K562 (cell line): ENCODE data around the gene NCR1. TPM values are rescaled to one million over a fixed set of nuclear protein-coding genes. Genes with fewer than 3 reads are reported as not detected.

Experiments used
- BCOR ChIP-seq: fragments of 450-650 bp; IDR thresholded peaks from 2 replicates; pipeline ENCODE4 v1.6.1; 2016
- CBX1 ChIP-seq: sonication (generic); IDR thresholded peaks from 2 replicates; pipeline ENCODE4 v1.6.1; 2016; ENCODE audit warnings: antibody characterized with exemption, low read depth, mild to moderate bottlenecking
- CBX5 ChIP-seq: IDR thresholded peaks from 2 replicates; pipeline ENCODE4 v1.6.1; 2014; ENCODE audit warnings: low read depth, borderline replicate concordance
- CREM ChIP-seq: IDR thresholded peaks from 2 replicates; pipeline ENCODE4 v1.6.1; 2014; ENCODE audit warnings: antibody characterized with exemption, low read depth
- CXXC5 ChIP-seq: fragments of 250-450 bp; sonication (Bioruptor Pico); IDR thresholded peaks from 2 replicates; pipeline ENCODE4 v1.8.0; 2022; ENCODE audit warnings: inconsistent platforms, mild to moderate bottlenecking, moderate library complexity
- EP300 ChIP-seq: IDR thresholded peaks from 2 replicates; pipeline ENCODE4 v1.6.1; 2012; ENCODE audit warnings: low read length, improper control_type of control experiment
- ESRRA ChIP-seq: fragments of 450-650 bp; IDR thresholded peaks from 2 replicates; pipeline ENCODE4 v1.6.1; 2014; ENCODE audit warnings: low read depth, mild to moderate bottlenecking, moderate library complexity, borderline replicate concordance
- FOXA3 ChIP-seq, 2 experiments: fragments of 450-650 bp in 1 of 2; sonication (generic) in 1 of 2; formaldehyde crosslinking; IDR thresholded peaks in 1 of 2; conservative IDR thresholded peaks in 1 of 2; 2 replicates each; pipeline versions ENCODE4 v1.4.0 to v1.8.0; 2020 to 2022; ENCODE audit warnings: mild to moderate bottlenecking in 2 of 2, missing genetic modification reagents in 1 of 2
- FOXK2 ChIP-seq, 2 experiments: fragments of 450-650 bp; IDR thresholded peaks in 1 of 2; conservative IDR thresholded peaks in 1 of 2; 2 replicates each; pipeline ENCODE4 v1.6.1; 2016; ENCODE audit warnings: low read depth in 2 of 2, mild to moderate bottlenecking in 1 of 2
- FUS ChIP-seq: fragments of 200-400 bp; formaldehyde crosslinking; optimal IDR thresholded peaks from 2 replicates; pipeline ENCODE3; 2017; ENCODE audit warnings: low read depth, low read length
- GATA2 ChIP-seq: sonication (generic); formaldehyde crosslinking; IDR thresholded peaks from 2 replicates; pipeline ENCODE4 v1.4.0; 2020; ENCODE audit warnings: mild to moderate bottlenecking, missing genetic modification reagents
- HDAC2 ChIP-seq: fragments of 450-650 bp; IDR thresholded peaks from 2 replicates; pipeline ENCODE4 v1.6.1; 2016; ENCODE audit warnings: mild to moderate bottlenecking
- HNRNPLL ChIP-seq: fragments of 200-400 bp; formaldehyde crosslinking; IDR thresholded peaks from 2 replicates; pipeline ENCODE4 v1.6.1; 2017; ENCODE audit warnings: low read length, low read depth, mild to moderate bottlenecking; ENCODE audit not compliant: poor library complexity, severe bottlenecking
- LCOR ChIP-seq: sonication (generic); formaldehyde crosslinking; IDR thresholded peaks from 2 replicates; pipeline ENCODE4 v1.8.0; 2022; ENCODE audit warnings: mild to moderate bottlenecking, missing genetic modification reagents
- MEF2A ChIP-seq: IDR thresholded peaks from 2 replicates; pipeline ENCODE4 v1.6.1; 2011; ENCODE audit warnings: low read depth, mild to moderate bottlenecking, low read length, moderate library complexity; ENCODE audit not compliant: control insufficient read depth
- MYNN ChIP-seq, 2 experiments: sonication (generic); formaldehyde crosslinking in 1 of 2; IDR thresholded peaks; 2 replicates each; pipeline versions ENCODE4 v1.5.0 to v1.6.1; 2016 to 2020; ENCODE audit warnings: antibody characterized with exemption in 1 of 2, missing genetic modification reagents in 1 of 2
- PML ChIP-seq: IDR thresholded peaks from 2 replicates; pipeline ENCODE4 v1.6.1; 2012; ENCODE audit warnings: low read length, inconsistent platforms
- RBM15 ChIP-seq: fragments of 200-400 bp; formaldehyde crosslinking; IDR thresholded peaks from 2 replicates; pipeline ENCODE4 v1.6.1; 2018; ENCODE audit warnings: mild to moderate bottlenecking, low read length, moderate library complexity; ENCODE audit not compliant: insufficient read depth
- RUNX1 ChIP-seq: sonication (generic); IDR thresholded peaks from 2 replicates; pipeline ENCODE4 v1.6.1; 2016; ENCODE audit warnings: antibody characterized with exemption, low read depth
- SIN3A ChIP-seq, 2 experiments: fragments of 150-350 bp in 1 of 2; IDR thresholded peaks; 2 replicates each; pipeline ENCODE4 v1.6.1; 2011 to 2016; ENCODE audit warnings: borderline replicate concordance in 2 of 2, low read depth in 2 of 2, low read length in 2 of 2, mild to moderate bottlenecking in 2 of 2, moderate library complexity in 2 of 2; ENCODE audit not compliant: control insufficient read depth in 1 of 2
- ZEB2 ChIP-seq: fragments of 450-650 bp; IDR thresholded peaks from 2 replicates; pipeline ENCODE4 v1.6.1; 2016
- ZFX ChIP-seq: sonication (generic); formaldehyde crosslinking; IDR thresholded peaks from 2 replicates; pipeline ENCODE4 v1.8.0; 2022; ENCODE audit warnings: mild to moderate bottlenecking, missing genetic modification reagents, moderate library complexity
- ZNF354B ChIP-seq: fragments of 250-450 bp; sonication (Bioruptor Pico); IDR thresholded peaks from 2 replicates; pipeline ENCODE4 v1.4.0; 2020
- polyA plus RNA-seq, 8 experiments: library from polyadenylated mRNA; depleted of rRNA in 4 of 8; stranded (reverse) in 5 of 8; unstranded in 3 of 8; fragments of >200 nt; fragmentation: Nextera tagmentation in 2 of 8; fragmentation: Illumina TruSeq in 1 of 8; extraction: Ambion mirVana in 2 of 8; extraction: Trizol in 1 of 8; gene quantifications; 2 replicates each; pipeline versions ENCODE4 v1.2.1 to v1.2.3, GENCODE V29; 2011 to 2014; ENCODE audit warnings: inconsistent platforms in 1 of 8, missing spikeins in 1 of 8
- total RNA-seq, 7 experiments: library from RNA; depleted of rRNA in 6 of 7; stranded (reverse); fragments of >200 nt in 6 of 7; fragmentation: Illumina TruSeq in 2 of 7; extraction: Trizol in 2 of 7; gene quantifications; 2 replicates each; pipeline versions ENCODE4 v1.2.1 to v1.2.3, GENCODE V29; 2011 to 2021; ENCODE audit warnings: low replicate concordance in 1 of 7
- TF ChIP-seq, protein P1 (sequence below), 3 experiments: fragments of 200-800 bp in 1 of 3; sonication (Bioruptor generic) in 1 of 3; sonication (generic) in 1 of 3; formaldehyde crosslinking in 1 of 3; IDR thresholded peaks; 2 replicates each; pipeline versions ENCODE4 v1.6.1 to v1.8.0; 2016 to 2022; ENCODE audit warnings: mild to moderate bottlenecking in 2 of 3, missing compliant biosample characterization in 2 of 3, missing genetic modification characterization in 2 of 3, missing genetic modification reagents in 1 of 3
- TF ChIP-seq, protein P2 (sequence below): fragments of 250-450 bp; sonication (Bioruptor Pico); IDR thresholded peaks from 2 replicates; pipeline ENCODE4 v1.8.0; 2022; ENCODE audit warnings: inconsistent platforms, mild to moderate bottlenecking, moderate library complexity, borderline replicate concordance
- TF ChIP-seq, protein P3 (sequence below): sonication (generic); formaldehyde crosslinking; IDR thresholded peaks from 2 replicates; pipeline ENCODE4 v1.8.1; 2023; ENCODE audit warnings: mild to moderate bottlenecking, missing genetic modification reagents

Gene NCR1
- total and polyA plus RNA-seq, 9 of the 15 experiments (the other 6 are each of a cell fraction or from before 2014, with no cell fraction given), result 0.25 to 3.1 (median 1.2) TPM

DNA sequence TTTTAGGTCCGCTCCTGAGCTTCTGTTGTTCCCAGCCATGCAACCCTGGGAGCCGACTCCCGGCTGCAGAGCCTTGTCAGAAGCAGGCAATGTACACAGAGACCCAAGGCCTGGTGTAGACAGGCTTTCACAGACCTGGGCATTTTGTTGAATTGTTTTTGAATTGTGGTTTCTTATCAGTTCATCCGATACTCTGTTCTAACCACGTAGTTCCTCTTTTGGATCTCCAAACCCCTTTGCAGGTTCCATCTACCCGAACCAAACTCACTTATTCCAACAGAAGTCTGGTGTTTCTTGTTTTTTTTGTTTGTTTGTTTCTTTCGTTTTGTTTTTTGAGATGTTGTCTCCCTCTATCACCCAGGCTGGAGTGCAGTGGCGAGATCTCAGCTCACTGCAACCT is 53.9 kb downstream of the NCR1 start (continued):
- 0 out of 2 replicates have a peak, but pooled peaks have one; percentile 29 for TF ChIP-seq MYNN (IDR thresholded peaks at IDR 0.05)
- TF ChIP-seq MYNN (CRISPR knock-in tag; IDR thresholded peaks at IDR 0.05), result no peak
- peak; percentile 71 for TF ChIP-seq ZEB2
- TF ChIP-seq BCOR, result peak; percentile 84
- TF ChIP-seq ZFX, result no peak
- peak; percentile 47 to 59; a peak in 2 of 4 replicates for TF ChIP-seq FOXK2 (conservative IDR thresholded peaks at IDR 0.05 in 1 of 2, IDR thresholded peaks at IDR 0.05 in 1 of 2; ENCODE audit: low read depth in 2 of 2)
- TF ChIP-seq ZNF354B, result no peak
- peak; percentile 80; the same call in 1 of the 2 replicates for TF ChIP-seq CBX1
- TF ChIP-seq EP300, result peak; percentile 61
- TF ChIP-seq LCOR (CRISPR knock-in tag), result 0 out of 2 replicates have a peak, but pooled peaks have one; percentile 27
- peak; percentile 72 to 79 for TF ChIP-seq FOXA3 (CRISPR knock-in tag; conservative IDR thresholded peaks at IDR 0.05 in 1 of 2, IDR thresholded peaks at IDR 0.05 in 1 of 2)
- TF ChIP-seq SIN3A (IDR thresholded peaks at IDR 0.05; ENCODE audit: borderline replicate concordance in 2 of 2, control insufficient read depth in 1 of 2, low read depth in 2 of 2, low read length in 2 of 2), result no peak
- TF ChIP-seq ESRRA, result peak; percentile 95; the same call in 1 of the 2 replicates
- peak; percentile 44; the same call in 1 of the 2 replicates for TF ChIP-seq GATA2 (CRISPR knock-in tag)
- 0 out of 2 replicates have a peak, but pooled peaks have one; percentile 53 for TF ChIP-seq HDAC2
- 0 out of 2 replicates have a peak, but pooled peaks have one; percentile 22 for TF ChIP-seq MEF2A
- TF ChIP-seq CREM, result peak; percentile 18; the same call in 1 of the 2 replicates
- peak; percentile 83 for TF ChIP-seq CXXC5
- peak; percentile 40; the same call in 1 of the 2 replicates for TF ChIP-seq PML
- TF ChIP-seq, protein P1, sequence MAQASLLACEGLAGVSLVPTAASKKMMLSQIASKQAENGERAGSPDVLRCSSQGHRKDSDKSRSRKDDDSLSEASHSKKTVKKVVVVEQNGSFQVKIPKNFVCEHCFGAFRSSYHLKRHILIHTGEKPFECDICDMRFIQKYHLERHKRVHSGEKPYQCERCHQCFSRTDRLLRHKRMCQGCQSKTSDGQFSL (CRISPR knock-in tag; IDR thresholded peaks at IDR 0.05), result no peak
- TF ChIP-seq, protein P1 (tag; IDR thresholded peaks at IDR 0.05), result no peak
- TF ChIP-seq RUNX1, result 0 out of 2 replicates have a peak, but pooled peaks have one; percentile 23
- TF ChIP-seq, protein P2, sequence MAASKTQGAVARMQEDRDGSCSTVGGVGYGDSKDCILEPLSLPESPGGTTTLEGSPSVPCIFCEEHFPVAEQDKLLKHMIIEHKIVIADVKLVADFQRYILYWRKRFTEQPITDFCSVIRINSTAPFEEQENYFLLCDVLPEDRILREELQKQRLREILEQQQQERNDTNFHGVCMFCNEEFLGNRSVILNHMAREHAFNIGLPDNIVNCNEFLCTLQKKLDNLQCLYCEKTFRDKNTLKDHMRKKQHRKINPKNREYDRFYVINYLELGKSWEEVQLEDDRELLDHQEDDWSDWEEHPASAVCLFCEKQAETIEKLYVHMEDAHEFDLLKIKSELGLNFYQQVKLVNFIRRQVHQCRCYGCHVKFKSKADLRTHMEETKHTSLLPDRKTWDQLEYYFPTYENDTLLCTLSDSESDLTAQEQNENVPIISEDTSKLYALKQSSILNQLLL, result no peak
- TF ChIP-seq FUS, result no peak
- no peak for TF ChIP-seq HNRNPLL
- peak; percentile 68 for TF ChIP-seq CBX5
- TF ChIP-seq, protein P3, sequence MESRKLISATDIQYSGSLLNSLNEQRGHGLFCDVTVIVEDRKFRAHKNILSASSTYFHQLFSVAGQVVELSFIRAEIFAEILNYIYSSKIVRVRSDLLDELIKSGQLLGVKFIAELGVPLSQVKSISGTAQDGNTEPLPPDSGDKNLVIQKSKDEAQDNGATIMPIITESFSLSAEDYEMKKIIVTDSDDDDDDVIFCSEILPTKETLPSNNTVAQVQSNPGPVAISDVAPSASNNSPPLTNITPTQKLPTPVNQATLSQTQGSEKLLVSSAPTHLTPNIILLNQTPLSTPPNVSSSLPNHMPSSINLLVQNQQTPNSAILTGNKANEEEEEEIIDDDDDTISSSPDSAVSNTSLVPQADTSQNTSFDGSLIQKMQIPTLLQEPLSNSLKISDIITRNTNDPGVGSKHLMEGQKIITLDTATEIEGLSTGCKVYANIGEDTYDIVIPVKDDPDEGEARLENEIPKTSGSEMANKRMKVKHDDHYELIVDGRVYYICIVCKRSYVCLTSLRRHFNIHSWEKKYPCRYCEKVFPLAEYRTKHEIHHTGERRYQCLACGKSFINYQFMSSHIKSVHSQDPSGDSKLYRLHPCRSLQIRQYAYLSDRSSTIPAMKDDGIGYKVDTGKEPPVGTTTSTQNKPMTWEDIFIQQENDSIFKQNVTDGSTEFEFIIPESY (CRISPR knock-in tag), result peak; percentile 62; the same call in 1 of the 2 replicates
- no peak for TF ChIP-seq RBM15
